HuH-7.5 (cell line): ENCODE data around the gene RNF222.
"Not testable (repeated sequence)": the region's sequence is repeated elsewhere in the genome, so short reads cannot be mapped to it uniquely, and the experiment has no call there.

Experiments used
- DNase-seq: peaks from one replicate; pipeline ENCODE4 v3.0.0; 2011; ENCODE audit warnings: low spot score

RNF222 gene

GRCh38 chr17:8410883-8411238 lies 13.2 kb upstream of the RNF222 start:
- DNase-seq: no peak

DNA sequence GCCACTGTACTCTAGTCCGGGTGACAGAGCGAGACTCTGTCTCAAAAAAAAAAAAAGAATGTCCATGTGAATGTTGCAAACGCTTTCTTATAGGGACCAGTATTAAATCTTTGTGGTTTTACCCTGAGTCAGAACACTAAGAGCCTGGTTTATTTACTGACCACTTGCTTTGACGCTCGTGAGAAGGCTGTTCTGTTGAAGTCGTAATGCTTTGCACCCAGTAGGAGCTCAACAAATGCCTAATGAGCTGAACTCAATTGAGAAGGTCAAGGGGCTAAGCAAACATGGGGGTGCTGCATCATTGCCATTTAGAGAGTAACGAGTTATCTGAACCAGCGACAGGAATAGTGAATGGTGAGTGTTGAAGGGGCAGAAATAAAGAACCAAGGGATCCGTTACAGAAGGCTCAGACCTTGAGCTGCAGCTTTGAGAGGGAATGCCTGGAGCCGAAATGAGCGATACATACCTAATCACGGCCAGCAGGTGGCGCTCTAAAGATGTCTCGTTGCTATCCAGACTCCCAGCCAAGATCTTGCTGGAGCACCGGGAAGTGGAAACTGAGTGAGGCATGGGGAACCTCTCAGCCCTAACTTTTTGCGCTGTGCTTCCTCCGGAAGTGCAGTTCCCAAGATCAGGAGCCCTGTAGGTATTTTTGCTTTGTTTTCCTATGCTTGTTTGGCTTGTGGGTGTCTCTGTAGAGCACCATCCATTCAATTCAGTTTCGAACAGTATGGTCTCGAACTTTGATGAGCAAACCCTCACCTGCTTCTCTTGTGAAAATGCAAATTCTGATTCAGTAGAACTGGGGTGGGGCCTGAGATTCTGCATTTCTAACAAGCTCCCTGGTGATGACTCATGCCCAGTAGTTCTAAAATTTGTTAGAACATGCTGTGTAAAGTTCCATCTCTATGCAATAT lies 12.6 kb upstream of the RNF222 start:
- peak; percentile 51 for DNase-seq

GRCh38 chr17:8408371-8408770 lies 10.7 kb upstream of the RNF222 start:
- no peak for DNase-seq

- no peak for DNase-seq
These were observed 8.5 kb upstream of the RNF222 start for GRCh38 chr17:8406174-8406573.

- no peak for DNase-seq
These were observed 7.9 kb upstream of the RNF222 start for GRCh38 chr17:8405499-8406016.

DNA sequence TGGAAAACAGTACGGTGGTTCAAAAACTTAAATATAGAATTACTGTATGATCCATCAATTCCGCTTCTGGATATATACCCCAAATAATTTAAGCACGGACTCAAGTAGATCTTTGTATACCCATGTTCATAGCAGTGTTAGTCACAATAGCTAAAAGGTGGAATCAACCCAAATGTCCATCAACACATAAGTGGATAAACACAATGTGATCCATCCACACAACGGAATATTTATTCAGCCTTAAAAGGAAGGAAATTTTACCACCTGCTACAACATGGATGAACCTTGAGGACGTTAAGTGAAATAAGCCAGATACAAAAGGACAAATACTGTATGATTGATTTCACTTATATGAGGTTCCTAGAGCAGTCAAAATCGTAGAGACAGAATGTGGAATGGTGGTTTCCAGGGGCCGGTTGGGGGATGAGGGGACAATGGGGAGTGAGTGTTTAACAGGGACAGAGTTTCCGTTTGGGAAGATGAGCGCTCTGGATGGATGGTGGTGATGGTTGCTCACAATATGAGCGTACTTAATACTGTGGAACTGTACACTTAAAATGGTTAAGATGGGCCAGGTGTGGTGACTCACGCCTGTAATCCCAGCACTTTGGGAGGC lies 5.4 kb upstream of the RNF222 start:
- no peak for DNase-seq

- DNase-seq: no peak
These were observed 3.5 kb upstream of the RNF222 start for GRCh38 chr17:8401107-8401506.

- DNase-seq: no peak
These were observed 1.4 kb upstream of the RNF222 start for GRCh38 chr17:8398980-8399379.

- not testable (repeated sequence) for DNase-seq
These were observed 3.1 kb downstream of the RNF222 start for GRCh38 chr17:8394497-8394896.

GRCh38 chr17:8393470-8394231 lies 4.0 kb downstream of the RNF222 start:
- no peak for DNase-seq

DNA sequence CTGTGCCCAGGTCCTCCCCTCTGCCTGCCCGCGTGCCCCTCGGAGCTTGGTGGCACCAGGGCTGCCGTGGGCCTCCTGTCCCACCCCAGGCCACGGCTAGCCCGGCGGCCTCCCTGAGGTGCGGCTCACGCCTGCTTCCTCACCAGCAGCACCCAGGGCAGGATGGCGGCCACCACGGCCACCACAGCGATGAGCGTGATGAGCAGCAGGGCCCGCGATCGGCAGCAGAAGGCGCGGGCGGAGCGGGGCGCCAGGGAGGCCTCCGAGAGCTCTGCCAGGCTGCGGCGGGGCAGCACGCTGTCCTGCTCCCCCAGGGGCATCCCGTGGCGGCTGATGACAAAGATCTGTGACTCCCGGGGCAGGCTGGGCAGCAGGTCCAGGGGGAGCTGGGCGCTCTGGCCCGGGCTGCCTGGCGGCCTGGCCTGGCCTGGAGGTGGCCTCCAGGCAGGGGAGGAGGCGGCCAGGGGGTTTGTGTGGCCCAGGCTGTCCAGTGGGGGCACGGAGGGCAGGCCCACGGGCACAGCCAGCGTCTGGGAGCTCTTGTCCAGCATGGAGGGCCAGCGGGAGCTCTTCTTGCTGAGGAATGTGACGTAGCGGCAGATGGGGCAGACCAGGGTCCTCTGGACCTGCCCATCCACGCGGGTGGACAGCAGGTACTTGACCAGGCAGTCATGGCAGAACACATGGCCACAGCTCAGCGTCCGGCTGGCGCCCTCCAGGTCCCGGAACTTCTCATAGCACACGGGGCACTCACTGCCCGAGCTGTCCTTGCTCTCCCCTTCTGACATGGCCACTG lies 4.8 kb downstream of the RNF222 start:
- DNase-seq: no peak

DNA sequence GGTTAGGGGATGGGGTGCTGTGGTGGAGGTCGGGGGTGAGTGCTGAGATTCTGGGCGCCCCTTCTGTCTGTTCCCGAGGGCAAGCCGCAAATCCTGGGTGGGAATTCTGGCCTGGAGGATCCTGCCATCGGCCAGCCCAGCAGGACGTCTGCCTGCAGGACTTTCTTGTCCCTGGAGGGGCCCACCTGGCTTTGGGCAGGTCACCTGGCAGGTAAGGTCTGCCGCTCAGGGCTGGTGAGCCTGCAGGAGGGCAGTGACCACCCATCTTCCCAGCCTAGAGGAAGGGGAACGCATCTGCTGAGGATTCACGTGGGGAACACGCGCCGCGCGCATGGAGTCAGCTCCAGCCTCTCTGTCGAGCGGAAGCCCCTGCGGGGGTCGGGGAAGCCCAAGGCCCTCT lies 5.4 kb downstream of the RNF222 start:
- no peak for DNase-seq

DNA sequence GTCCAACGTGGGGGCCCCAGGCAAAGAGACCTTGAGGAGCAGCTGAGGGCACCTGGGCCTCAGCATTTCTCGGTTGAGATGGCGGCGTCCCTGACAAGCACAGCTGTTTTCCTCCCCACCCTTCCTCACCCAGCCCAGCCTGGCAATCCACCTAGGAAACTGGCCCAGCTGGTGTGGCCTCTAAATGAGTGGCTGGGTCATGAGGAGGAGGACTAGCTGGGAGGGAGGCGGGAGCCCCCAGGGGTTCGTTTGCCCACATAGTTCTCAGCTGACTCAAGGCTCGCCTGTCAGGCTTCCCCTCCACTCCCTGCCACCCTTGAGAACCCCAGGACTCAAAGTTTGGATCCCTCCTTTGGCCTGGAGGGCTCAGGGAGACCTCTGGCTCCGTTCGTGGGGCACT lies 5.9 kb downstream of the RNF222 start:
- DNase-seq: no peak

GRCh38 chr17:8387914-8388651 lies 9.5 kb downstream of the RNF222 start:
- DNase-seq: no peak

DNA sequence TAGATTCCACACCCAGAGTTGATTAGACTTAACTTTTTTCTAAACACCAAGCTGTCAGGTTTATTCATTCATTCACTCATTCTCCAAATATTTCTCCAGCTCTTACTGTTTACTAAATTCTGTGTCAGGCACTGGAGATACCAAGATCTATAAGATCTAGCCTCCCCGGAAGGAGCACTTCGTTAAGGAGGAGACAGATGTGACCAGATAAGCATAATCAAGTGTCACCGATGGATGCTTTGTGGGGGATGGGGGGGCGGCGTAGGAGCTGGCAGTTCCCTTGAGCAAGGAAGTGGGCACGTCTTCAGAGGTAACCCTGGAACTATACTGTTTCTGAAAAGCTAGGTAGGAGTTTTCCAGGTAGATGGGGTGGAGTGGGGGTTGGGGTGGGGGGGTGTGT lies 10.8 kb downstream of the RNF222 start:
- no peak for DNase-seq

DNA sequence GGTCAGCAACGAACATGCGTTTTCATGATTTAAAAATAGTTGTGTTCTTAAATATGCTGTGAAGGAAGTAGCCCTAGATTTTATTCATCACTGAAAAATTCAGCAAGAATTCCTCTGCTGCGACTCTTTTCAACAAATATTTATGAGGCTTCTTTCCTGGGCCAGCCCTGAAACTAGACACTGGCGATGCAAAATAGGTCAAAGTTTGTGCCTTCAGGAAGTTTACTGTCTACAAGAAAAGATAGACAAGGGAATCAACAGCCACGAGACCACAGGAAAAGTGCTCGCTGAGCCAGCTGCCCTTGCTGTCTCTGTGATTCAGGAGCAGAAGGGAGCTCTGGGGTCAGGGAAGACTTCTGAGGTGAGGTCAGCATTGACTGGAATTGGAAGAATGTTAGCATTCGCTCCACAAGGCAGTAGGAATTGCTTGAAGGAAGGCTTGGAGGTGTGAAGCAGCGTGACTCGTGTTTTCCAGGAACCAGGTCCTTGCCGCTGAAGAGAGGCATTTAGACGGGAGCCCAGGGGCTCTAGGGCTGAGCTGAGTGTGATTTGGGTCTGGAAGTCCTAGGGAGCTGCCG lies 12.7 kb downstream of the RNF222 start:
- no peak for DNase-seq

DNA sequence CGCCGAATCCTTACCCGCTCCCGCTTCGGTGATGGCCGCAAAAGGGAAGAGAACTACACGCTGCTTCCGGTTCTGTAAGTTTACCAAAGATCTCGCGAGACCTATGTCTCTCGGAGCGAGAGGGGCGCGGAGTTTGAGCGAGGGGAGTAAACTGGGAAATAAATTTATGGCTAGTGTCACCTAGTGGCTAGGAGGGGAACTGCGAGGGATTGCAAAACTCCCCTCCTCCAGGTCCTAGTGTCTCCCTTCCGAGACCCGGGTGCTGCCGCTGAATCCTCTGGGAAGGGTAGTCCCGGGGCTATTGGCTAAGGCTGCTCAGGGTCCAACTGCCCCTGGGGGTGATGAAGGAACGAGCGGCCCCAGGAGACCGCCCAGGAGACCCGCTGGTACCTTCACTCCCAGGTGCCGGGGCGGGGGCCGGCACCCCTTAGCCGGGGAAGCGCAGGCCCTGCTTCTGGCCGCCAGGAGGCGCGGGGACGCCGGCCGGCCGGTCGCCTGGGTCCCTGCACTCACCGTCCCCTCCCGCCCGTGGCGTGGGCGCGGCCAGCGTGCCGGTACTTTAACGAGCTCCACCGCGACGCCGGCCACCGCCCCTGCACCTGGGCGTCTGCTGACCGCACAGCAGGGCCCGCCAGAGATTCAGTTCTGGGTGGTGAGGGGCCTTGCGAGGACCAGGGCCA lies 14.3 kb downstream of the RNF222 start, which contains the start of gene RPL26:
TSS of gene RPL26 (minus strand) at position 51 of the 680 bp plus-strand sequence. CDS start 883 bp downstream, outside the sequence.
- peak; percentile 83 for DNase-seq

DNA sequence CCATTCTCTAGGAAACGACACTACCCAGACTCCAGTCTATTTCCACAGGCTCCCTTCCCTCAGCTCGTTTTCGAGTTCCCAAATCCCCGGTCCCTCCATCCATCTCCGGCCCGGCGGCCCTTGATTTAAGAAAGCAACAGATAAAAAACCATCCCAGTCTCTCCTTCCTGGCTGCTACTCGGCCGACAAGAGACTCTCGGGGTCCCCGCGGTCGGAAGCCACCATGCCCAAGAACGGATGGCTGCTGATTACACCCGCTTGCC lies 14.8 kb downstream of the RNF222 start:
- DNase-seq: no peak

DNA sequence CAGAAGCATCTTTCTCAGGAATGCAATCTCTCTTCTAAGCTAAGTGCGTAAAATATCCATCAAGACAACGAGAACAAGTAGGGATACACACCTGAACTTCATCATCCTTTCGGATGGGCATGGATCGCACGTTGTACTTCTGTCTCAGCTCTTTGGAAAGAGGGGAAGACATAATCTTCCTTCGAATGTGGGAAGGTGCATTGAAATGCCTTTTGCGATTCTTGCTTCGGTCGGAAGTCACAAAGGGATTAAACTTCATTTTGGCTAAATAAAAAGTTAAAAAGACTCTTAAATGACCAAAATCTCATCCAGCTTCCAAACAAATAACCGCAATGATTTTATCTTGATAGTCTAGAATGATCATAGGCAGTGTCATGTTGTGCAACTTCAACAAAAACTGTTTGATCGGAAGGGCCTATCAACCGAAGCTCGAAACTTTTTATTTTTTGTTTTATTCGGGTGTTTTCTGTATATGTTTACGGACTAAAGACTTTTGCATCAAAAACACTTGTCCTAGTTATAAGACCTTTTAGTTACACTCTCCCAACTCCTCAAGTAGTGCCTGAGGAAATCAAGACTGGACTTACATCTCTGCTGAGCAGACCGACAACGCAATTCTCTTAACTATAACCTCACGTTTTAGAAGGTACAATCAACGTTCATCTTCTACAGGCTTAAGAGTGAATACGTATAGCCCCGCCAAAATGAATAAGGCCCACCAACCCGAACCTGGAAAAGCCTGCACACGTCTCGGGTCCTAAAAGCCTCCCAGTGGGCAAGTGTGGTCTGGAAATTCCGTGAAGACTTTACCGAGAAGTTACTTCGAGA lies 15.4 kb downstream of the RNF222 start:
- DNase-seq: no peak
